Posterior cingulate gyrus (tissue), 11 donors: Measurements from ENCODE around the gene HTRA3.

ENCODE experiments used
- DNase-seq, 10 donors: peaks; one replicate each; pipeline versions ENCODE4 v3.0.0 to v3.0.0-alpha.2; 2020 to 2021; ENCODE audit warnings: mixed read lengths in 3 of 10
- intact Hi-C: fragments of 100-400 bp; cut with DNase I; formaldehyde crosslinking; loops from one replicate; pipeline ENCODE4 v1.15.1; 2023

The HTRA3 gene

DNA sequence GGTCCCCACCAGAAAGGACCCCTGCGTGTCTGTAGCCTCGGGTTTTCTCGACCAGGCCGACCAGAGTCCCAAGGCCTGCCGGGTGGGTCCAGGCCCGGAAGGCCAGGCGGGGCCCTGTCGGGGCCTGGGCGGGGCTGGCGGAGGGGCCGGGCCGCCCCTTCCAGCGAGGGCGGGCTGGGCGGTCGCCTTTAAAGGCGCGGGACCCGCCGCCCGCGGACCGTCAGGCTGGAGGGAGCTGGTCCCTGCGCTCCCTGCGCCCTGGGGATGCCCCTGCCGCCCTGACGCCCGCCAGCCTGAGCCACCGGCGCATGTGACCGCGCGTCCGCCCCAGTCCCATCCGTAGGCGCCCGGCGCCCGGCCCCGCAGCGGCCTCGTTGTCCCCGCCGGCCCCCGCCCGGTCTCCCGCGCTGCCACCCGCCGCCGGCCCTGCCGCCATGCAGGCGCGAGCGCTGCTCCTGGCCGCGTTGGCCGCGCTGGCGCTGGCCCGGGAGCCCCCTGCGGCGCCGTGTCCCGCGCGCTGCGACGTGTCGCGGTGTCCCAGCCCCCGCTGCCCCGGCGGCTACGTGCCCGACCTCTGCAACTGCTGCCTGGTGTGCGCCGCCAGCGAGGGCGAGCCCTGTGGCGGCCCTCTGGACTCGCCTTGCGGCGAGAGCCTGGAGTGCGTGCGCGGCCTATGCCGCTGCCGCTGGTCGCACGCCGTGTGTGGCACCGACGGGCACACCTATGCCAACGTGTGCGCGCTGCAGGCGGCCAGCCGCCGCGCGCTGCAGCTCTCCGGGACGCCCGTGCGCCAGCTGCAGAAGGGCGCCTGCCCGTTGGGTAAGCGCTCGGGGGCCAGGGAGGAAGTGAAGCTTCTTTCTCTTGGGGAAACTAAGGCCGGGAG is at the start of gene HTRA3:
Gene HTRA3 (plus strand): TSS at position 220 of the 883 bp plus-strand sequence. CDS start 215 bp downstream, at position 435.
- no peak for DNase-seq
- intact Hi-C loops: no loop called here

- intact Hi-C loops: no loop called here
- no peak for DNase-seq
Measured at GRCh38 chr4:8220661-8221450, 48.7 kb upstream of the HTRA3 start.

DNA sequence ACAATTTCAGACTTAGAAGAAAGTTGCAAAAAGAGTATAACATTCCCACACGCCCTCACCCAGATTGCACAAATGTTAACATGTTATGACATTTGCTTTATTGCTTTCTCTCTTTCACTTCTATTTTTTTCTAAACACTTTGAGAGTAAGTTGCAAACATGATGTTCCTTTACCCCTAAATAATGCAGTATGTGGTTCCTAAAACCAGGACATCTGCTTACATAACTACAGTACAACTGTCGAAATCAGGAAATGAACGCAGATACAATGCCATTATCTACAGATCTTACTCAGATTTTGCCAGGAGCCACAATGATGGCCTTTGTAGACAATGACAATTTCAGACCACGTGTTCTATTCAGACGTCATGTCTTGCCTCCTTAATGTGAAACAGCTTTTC is 48.1 kb upstream of the HTRA3 start:
- intact Hi-C loops: no loop called here
- no peak for DNase-seq

DNA sequence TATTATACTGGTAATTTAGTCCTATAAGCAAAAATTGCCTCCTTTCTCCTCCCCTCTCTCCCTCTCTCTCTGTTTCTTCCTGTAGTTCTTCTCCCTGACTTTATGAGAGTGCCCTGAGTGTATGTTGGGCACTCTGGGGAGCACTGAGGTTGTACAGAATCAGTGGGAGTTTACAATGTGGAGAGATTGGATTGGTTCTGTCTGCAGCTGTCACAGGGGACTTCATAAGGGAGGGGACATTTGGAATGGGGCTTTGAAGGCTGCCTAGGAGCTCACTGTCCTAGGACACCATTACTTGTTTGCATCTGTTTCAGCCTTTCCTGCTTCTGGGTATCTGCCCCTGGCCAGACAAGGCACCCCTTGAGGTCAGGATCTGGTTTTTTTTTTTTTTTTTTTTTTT is 47.6 kb upstream of the HTRA3 start:
- intact Hi-C loops: no loop called here
- no peak for DNase-seq

GRCh38 chr4:8222609-8223388 is 46.8 kb upstream of the HTRA3 start:
- intact Hi-C loops: no loop called here

DNA sequence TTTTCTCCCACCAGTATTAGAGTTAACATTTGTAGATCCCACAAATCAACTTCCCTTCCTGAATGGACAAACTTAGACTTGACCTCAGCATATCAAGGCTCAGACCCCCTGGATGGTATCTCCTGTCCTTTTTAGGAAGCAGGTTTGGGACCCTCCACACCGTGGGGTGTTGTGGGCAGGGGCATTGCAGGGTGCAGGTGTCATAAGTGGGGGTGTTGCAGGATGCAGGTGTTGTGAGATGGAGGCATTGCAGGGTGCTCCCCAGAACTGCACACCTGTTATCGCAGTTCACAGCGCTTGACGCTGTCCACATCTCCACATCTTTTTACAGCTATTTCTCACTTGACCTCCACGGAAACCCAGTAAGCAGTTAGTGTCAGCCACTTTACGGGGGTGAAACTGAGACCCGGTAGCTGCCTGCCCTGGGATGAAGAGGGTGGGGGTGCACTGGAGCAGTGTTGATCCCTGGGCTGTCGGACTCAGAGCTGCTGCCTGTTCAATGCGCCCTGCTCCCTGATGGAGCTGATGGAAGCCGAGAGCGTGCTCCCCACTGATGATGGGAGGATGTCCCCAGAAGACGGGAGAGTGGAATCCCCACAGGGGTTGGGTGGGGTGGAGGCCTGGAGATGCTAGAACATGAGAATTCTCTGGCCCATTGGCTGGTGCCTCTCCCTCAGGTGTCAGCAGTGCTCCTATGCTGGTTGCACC is 45.1 kb upstream of the HTRA3 start:
- DNase-seq: no peak
- intact Hi-C loops: no loop called here

More at GRCh38 chr4:8222609-8223388, 46.8 kb upstream of the HTRA3 start:
- no peak for DNase-seq

- DNase-seq: peak in 2 of 10 donors; percentile 55 to 66
- intact Hi-C loops: no loop called here
Measured at GRCh38 chr4:8224975-8225625, 44.5 kb upstream of the HTRA3 start.

DNA sequence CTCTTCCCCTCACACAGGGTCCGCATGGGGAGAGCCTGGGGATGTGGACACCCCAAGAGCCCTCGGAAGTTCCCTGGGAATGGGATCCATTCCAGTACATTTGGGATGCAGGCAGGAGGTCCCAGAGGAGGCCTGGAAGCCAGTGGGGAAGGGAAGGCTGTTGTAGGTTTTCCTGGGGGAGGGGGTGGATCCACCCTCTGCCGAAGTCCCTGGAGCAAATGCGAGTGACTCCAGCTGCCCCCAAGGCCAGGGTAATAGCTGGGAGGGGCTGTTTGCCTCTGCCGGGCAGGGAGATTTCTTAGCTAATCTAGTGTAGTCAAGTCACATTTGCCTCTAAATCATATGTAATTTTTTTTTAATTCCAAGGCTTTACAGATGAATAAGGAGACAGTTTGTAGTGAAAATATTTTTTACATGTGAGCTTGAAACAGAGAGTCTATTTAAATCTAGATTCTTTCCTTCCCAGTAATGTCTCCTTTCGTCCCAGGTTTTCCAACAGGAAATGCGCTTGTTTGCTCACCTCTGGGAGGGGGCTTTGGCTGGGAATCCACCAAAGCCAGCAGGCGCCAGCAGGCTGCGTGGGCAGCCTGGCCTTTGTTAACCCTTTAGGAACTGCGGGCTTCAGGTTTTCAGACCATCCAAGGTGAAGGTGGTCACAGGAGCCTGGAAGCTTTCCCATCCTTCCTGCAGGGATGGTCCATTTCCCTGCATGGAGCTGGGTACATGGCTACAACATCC is 43.7 kb upstream of the HTRA3 start:
- intact Hi-C loops: no loop called here
- no peak for DNase-seq

DNA sequence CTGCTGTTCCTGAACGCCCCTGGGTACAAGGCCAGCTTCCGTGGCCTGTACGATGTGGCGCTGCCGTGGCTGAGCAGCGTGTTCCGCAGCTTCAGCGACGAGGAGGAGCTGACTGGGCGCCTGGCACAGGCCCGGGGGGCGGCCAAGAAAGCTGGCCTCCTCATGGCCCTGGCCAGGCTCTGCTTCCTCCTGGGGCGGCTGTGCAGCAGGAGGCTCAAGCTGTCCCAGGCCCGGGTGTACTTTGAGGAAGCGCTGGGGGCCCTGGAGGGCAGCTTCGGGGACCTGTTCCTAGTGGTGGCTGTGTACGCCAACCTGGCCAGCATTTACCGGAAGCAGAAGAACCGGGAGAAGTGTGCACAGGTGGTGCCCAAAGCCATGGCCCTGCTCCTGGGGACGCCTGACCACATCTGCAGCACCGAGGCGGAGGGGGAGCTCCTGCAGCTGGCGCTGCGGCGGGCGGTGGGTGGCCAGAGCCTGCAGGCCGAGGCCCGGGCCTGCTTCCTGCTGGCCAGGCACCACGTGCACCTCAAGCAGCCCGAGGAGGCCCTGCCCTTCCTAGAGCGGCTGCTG is 42.3 kb upstream of the HTRA3 start:
- DNase-seq: peak in 2 of 10 donors; percentile 75 to 77
- intact Hi-C loops: no loop called here

GRCh38 chr4:8227771-8228318 is 41.7 kb upstream of the HTRA3 start:
- intact Hi-C loops: no loop called here
- peak in 2 of 10 donors; percentile 69 to 85 for DNase-seq

DNA sequence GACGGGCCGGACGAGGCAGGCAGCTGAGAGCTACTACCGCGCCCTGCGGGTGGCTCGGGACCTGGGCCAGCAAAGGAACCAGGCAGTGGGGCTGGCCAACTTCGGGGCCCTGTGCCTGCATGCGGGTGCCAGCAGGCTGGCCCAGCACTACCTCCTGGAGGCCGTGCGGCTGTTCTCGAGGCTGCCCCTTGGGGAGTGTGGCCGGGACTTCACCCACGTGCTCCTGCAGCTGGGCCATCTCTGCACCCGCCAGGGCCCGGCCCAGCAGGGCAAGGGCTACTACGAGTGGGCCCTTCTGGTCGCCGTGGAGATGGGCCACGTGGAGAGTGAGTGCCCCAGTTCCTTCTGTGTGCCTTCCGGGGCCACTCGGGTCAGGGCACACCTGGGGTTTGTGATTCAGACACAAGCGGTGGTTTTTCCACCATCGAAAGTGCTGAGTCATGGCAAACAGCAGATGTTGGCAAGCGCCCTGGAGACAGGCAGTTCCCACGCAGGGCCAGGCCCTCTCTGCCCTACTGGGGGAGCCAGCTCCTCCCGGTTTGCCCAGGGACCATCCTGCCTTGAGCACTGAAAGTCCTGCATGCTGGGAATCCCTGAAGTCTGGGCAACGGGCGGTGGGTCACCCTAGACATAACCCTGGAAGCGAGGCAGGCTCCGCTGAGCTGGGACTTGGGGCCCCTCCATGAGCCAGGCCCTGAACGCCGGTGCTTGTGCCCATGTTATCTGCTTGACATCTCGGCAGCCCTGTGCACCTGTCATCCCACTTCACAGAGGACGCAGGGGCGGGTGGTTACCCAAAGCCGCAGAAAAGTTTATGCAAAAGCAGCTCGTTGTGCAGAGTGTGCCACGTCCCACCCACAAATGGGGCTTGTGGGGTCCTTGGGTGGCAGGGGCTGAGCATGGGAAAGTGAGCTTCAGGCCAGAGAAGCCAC is 41.0 kb upstream of the HTRA3 start:
- peak; percentile 25 to 92 (median 56) for DNase-seq
- intact Hi-C loops: no loop called here

- intact Hi-C loops: no loop called here
- peak in 2 of 10 donors; percentile 12 to 72 for DNase-seq
Measured at GRCh38 chr4:8229331-8229975, 40.1 kb upstream of the HTRA3 start.

GRCh38 chr4:8230033-8230432 is 39.5 kb upstream of the HTRA3 start:
- intact Hi-C loops: no loop called here
- DNase-seq: peak in 1 of 10 donors; percentile 11

- intact Hi-C loops: no loop called here
- peak in 1 of 10 donors; percentile 10 for DNase-seq
Measured at GRCh38 chr4:8230891-8231290, 38.7 kb upstream of the HTRA3 start.

- intact Hi-C loops: no loop called here
- peak in 2 of 10 donors; percentile 25 to 79 for DNase-seq
Measured at GRCh38 chr4:8231551-8232049, 38.0 kb upstream of the HTRA3 start.

DNA sequence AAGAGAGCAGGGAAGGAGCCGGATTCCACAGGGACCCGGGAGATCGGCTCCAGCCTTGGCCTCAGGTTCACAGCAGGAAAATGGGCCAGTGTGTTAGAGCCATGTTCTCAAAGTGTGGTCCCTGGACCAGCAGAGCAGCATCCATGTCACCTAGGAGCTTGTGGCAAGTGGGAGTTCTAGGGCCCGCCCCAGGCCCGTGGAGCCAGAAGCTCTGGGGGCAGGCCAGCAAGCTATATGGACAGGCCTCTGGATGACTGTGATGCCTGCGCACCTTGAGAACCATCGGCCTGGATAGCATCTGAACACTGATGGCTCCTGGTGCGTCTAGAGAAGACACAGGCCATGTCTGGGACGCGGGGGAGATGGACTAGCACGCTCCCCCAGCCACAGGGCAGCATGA is 36.8 kb upstream of the HTRA3 start:
- intact Hi-C loops: no loop called here
- peak in 1 of 10 donors; percentile 17 for DNase-seq
